Bronchial epithelial cell (primary cell): ENCODE measurements around the gene FRMD4A. TPM values are rescaled to one million over a fixed set of nuclear protein-coding genes. Genes with fewer than 3 reads are reported as not detected.

ENCODE experiments used
- DNase-seq: peaks from one replicate; pipeline ENCODE4 v3.0.0-alpha.2; 2010; ENCODE audit warnings: low read depth
- FAIRE-seq: peaks from 2 replicates; lab custom pipeline; 2011; peaks lifted over from hg19 to GRCh38; lab: Jason Lieb, UNC
- H3K27me3 ChIP-seq: 2 replicates; pipeline ENCODE4 v1.5.1; 2011; ENCODE audit warnings: low read length; ENCODE audit not compliant: control insufficient read depth, insufficient read depth
- H3K36me3 ChIP-seq: 2 replicates; pipeline ENCODE4 v1.5.1; 2011; ENCODE audit warnings: low read length; ENCODE audit not compliant: control insufficient read depth, insufficient read depth
- H3K4me3 ChIP-seq: 2 replicates; pipeline ENCODE4 v1.5.1; 2011; ENCODE audit warnings: mild to moderate bottlenecking, low read depth, low read length, control low read depth
- total RNA-seq: library from RNA; depleted of rRNA; stranded (reverse); fragments of >200 nt; gene quantifications from 2 replicates; pipeline ENCODE4 v1.2.1, GENCODE V29; 2014
- TF ChIP-seq, protein P1 (sequence below): IDR thresholded peaks from 2 replicates; pipeline ENCODE4 v1.5.1; 2011; ENCODE audit warnings: mild to moderate bottlenecking, moderate library complexity, low read length, control low read depth, inconsistent platforms; ENCODE audit not compliant: insufficient read depth, severe bottlenecking

FRMD4A gene
- total RNA-seq, 1 donor from 2014 or later: 3.2 TPM

- FAIRE-seq (no peak), DNase-seq (no peak)
- no peaks in the 10 kb centered on the region for H3K36me3 ChIP-seq
- no peak overlapping the region for H3K4me3 ChIP-seq
- peaks cover under 1% of the 10 kb centered on the region for H3K27me3 ChIP-seq
- TF ChIP-seq, protein P1, sequence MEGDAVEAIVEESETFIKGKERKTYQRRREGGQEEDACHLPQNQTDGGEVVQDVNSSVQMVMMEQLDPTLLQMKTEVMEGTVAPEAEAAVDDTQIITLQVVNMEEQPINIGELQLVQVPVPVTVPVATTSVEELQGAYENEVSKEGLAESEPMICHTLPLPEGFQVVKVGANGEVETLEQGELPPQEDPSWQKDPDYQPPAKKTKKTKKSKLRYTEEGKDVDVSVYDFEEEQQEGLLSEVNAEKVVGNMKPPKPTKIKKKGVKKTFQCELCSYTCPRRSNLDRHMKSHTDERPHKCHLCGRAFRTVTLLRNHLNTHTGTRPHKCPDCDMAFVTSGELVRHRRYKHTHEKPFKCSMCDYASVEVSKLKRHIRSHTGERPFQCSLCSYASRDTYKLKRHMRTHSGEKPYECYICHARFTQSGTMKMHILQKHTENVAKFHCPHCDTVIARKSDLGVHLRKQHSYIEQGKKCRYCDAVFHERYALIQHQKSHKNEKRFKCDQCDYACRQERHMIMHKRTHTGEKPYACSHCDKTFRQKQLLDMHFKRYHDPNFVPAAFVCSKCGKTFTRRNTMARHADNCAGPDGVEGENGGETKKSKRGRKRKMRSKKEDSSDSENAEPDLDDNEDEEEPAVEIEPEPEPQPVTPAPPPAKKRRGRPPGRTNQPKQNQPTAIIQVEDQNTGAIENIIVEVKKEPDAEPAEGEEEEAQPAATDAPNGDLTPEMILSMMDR: peak; percentile 37
Observed at GRCh38 chr10:14186245-14186644, 144.5 kb downstream of the FRMD4A start.

DNA sequence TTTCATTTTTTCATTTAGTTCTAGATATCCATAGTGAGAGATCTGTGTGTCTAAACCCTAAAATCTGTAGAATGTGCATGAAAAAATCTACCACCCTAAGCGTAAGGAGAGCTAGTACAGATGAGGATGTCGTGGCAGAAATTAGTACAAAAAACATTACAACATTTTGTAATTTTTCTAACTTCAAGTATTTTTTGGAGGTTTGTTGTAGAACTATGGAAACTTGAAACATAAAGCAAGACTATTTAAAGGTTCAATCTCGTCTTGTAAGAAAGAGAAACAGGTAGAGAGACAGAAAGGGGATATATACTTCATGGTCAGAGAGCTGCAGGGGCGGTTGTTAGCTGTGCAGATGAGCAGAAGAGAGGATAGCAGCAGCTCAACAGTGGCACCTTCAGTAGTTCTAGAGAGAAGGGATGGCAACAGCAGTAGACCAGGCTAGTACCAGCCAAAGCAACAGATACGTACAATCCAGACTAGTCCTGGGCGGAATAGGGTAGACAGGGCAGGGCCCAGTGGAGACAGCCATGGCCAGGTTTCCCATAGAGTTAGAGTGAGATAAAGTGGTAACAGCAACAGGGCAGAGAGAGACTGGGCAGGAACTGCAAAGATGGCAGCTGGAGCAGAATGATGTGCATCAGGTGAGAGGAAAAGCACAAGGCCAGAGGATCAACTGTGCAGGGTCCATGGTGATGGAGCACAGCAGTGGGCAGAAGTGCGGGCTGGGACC is 145.2 kb downstream of the FRMD4A start:
- TF ChIP-seq, protein P1: no peak
- H3K4me3 ChIP-seq: no peak overlapping the region
- no peak for FAIRE-seq
- H3K27me3 ChIP-seq: peaks cover 1% of the 10 kb centered on the region
- peak; percentile 97 for DNase-seq
- H3K36me3 ChIP-seq: no peaks in the 10 kb centered on the region

- Histone ChIP-seq H3K4me3 (peak overlapping the region; percentile 8), H3K36me3 (no peaks in the 10 kb centered on the region), H3K27me3 (peaks cover 1% of the 10 kb centered on the region)
- no peak for FAIRE-seq
- TF ChIP-seq, protein P1: no peak
- DNase-seq: peak; percentile 89
Observed at GRCh38 chr10:14184841-14185315, 145.8 kb downstream of the FRMD4A start.

DNA sequence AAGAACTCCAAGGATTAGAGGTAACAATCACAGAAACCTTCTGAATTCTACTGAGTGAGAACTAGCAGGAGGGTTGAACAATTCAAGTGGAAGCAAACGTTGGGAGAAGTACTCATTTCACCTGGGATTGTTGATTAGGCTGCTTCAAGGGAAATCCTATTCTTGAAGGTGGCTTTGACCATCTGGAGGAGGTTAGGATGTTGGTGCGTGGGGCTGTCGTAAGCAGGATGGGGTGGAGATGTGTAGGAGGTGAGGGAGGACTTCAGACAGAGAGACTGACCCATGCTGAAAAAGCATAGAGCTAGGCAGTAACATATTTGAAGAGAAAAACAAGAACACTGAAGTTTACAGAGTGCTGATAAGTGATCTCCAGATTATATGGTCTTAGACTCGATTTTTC is 147.9 kb downstream of the FRMD4A start:
- DNase-seq (no peak), FAIRE-seq (no peak)
- TF ChIP-seq, protein P1: no peak
- Histone ChIP-seq H3K4me3 (no peak overlapping the region), H3K27me3 (peaks cover 1% of the 10 kb centered on the region), H3K36me3 (no peaks in the 10 kb centered on the region)

GRCh38 chr10:14181567-14181936 is 149.2 kb downstream of the FRMD4A start:
- DNase-seq: no peak
- Histone ChIP-seq H3K36me3 (no peaks in the 10 kb centered on the region), H3K4me3 (no peak overlapping the region), H3K27me3 (peaks cover 1% of the 10 kb centered on the region)
- FAIRE-seq: no peak
- TF ChIP-seq, protein P1: no peak
